HG03135 (cell line): ENCODE measurements around the gene SYNDIG1.

Experiments
- ATAC-seq: cut with Tn5 transposase; IDR thresholded peaks from one replicate; pipeline ENCODE4 v1.9.1; 2021; ENCODE audit warnings: mild to moderate bottlenecking, moderate library complexity; ENCODE audit not compliant: unreplicated experiment

Gene SYNDIG1

DNA sequence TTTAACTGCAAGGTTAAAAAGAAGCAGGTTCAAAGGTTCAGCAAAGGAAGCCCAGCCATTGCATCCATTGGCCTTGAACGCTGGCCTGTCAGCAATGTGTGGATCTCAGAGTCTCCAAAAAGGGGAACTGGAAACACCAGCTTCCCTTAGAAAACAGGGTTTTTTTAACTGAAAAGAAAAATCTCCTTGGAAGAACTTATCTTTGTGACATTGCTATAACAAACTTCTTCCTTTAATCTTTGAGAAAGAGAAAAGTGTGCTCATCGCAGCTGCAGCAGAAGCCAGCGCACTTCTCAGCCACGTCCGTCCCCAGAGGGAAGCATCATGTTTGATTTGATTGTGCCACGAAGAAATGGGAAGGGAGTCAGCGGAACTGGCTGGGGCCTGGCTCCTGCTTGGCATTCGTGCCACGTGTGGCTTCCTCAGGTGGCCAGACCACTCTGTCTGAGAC, 215.0 kb downstream of the SYNDIG1 start:
- ATAC-seq: no peak

DNA sequence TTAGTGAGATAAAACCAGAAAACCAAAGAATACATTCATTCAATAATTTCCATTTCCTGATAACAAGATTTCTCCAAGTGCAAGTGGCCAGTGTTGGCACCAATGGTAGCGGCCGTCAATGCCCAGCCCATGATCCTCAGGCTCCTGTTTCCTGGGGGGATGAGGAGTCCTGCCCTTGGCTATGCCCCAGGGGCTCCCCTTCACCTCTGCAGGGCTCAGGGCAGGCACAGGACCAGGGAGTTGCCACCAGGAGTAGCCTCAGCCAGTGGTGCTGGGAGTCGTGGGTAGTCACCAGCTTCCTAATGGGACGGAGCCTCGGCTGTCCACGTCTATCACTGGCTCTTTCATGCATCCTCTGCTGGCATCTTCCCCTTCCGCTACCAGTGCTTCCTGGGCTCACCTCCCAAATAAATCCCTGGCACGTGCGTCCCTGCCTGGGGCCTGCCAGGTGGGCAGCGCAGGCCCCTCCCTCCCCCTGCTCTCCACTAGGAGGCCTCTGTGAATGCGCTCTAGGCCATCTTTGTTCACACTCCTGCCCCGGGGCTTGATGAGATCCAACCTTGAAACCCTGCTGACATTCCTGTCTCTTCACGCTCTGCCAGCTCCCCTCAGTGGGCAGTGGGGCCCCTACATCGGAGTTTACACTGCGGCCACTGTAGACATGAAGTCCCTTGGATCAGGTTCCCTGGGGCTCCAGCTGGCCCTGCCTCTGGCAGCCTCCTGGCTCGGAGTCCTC, 215.7 kb downstream of the SYNDIG1 start:
- ATAC-seq: no peak

DNA sequence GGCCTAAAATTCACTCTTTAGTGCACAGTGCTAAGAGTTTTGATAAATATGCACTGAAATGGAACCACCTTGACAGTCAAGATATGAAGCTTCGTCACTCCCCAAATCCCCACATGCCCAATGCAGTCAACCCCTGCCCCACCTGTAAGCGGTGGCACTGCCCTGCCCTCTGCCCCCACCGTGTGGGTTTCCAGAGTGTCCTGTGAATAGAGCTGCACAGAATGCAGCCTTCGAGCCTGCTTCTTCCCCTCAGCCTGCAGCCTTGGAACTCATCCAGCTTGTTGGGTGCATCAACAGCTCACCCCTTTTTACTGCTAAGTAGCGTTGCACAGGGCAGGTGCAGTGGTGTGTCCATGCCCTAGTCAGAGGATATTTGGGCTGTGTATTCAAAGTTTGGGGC, 216.3 kb downstream of the SYNDIG1 start:
- no peak for ATAC-seq

DNA sequence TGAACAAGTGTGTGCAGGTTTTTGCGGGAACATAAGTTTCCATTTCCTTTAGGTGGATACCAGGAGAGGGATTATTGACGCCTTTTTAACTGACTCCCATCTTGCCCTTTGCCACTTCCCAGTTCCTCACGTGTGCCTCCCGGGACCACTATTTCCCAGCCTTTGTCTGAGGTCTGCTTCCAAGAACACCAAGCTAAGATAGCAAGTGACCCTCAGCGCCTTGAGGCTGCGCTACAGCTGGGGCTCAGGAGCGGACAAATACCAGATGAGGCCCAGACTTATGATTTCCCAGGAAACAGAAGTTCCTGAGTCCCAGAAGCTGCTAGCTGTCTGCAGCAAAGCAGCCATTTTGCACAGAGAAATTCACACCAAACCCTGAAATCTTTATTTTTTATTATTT, 216.7 kb downstream of the SYNDIG1 start:
- ATAC-seq: no peak

DNA sequence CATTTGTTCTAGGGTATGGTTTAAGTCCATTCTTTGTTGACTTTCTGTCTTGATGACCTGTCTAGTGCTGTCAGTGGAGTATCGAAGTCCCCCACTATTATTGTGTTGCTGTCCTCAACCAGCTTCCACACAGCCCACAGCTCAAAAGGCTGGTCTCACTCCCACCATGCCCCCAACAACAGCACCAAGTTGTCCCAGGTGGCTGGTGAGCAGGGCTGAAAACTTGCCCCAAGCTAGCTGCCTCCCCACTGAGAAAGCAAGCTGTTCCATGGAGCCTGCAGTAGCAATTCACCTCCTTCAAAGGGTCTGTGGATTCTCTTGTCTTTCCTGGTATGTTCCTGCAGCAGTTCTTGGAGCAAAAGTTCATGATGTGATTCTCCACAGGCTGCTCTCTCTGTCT, 221.0 kb downstream of the SYNDIG1 start:
- ATAC-seq: no peak

DNA sequence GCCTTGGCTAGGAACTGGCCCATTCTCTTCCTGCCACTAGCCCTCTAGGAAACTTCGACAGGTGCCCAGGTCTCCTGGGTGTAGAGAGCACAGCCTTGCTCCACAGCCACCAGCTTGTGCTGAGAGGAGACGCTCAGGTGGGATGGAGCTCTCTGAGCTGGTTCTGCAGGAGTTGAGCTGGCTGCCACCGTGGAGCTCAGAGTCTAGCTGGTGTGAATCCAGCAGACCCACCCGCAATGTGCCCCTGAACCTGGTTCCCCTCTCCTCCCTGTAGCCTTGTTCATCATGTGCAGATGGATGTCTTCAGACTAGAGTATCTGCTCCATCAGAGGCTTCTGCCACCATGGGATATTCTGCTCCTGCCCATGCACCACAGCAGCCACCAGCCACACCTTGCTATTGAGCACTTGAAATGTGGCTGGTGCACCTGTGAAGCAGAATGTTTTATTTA, 222.5 kb downstream of the SYNDIG1 start:
- ATAC-seq: no peak

DNA sequence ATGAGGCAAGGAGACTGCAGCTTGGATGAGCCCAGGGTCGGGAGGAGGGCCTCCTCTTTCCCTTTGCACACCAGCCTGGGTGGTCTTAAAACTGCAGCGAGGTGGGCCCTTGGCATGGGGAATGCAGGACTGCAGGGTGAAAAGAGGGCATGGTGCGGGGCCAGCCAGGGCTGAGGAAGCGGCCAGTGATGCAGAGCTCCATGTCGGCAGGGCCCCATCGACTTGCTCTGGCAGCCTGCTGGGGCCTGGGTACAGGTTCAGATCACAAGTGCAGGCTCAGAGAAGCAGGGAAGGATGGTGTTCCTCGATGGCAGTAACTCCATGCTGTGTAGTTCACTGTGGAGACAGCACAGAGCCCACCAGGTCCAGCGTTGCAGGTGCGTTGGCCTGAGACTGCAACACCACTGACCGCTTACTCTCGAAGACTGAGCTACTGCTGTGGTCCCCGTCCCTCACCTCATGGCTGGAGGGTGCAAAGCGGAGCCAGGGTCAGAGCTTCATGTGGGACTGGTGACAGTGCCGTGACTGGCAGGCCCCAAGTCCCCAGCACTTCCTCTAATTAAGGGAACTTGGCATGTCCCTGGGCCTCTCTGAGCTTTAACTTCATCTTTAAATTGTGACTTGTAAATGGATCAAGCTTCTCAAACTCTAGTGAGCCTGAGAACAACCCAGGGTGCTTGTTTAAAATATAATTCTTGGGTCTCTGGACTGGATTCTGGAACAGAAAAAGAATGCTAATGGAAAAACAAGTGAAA, 223.2 kb downstream of the SYNDIG1 start:
- ATAC-seq: no peak

DNA sequence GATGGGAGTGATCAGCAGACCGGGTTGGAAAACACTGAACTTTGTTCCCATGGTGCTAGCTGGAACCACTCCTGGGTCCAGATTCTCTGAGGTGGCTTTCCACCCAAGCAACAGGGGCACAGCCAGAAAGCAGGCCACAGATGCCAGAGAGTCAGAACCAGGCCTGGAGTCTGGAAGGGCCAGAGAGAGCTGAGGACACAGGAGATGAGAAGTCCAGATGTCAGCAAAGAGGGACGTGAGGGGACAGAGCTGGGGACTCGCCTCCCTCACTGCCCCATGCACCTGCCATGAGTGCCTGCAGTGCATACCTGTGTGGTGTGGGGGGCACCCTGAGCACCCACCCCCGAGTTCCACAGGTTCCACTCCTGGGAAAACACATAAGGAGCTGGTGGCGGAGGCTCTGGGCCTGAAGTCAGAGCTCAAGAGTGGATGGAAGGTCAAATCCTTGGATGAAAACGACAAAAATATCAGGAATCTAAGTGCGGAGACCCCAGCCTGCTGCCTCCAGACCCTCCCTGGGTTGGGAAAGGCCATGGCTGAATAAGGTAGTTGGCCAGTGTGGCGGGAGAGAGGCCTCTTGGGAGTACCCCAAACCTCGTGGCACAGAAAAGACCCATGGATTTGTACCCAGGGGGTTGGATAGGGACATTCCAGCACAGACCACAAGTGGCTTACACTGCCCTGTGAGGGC, 224.2 kb downstream of the SYNDIG1 start:
- no peak for ATAC-seq

DNA sequence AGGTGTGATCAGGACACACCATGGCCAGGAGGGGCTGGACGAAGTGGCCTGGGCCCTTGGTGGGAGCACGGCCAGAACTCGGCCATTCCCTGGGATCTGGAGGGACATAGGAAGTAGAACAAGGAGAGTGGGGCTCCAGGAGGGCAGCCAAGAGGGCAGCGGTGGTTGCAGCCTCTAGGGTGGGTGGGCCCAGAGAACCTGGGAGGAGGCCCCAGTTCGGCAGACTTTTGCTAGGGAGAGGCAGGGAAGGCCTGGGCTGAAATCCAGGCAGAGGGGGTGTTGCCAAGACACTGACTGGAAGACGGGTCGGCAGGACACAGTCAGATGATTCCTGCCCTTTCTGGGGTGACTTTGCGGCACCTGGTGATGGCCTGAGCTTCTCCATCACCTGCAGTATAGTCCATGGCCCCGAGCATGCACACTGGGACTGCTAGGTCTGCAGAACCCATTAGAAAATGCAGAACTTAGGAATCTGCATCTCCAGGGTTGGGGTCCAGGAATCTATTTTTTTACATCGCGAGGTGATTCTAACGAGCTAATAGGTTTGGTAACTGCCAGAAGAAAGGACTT, 224.8 kb downstream of the SYNDIG1 start:
- no peak for ATAC-seq

DNA sequence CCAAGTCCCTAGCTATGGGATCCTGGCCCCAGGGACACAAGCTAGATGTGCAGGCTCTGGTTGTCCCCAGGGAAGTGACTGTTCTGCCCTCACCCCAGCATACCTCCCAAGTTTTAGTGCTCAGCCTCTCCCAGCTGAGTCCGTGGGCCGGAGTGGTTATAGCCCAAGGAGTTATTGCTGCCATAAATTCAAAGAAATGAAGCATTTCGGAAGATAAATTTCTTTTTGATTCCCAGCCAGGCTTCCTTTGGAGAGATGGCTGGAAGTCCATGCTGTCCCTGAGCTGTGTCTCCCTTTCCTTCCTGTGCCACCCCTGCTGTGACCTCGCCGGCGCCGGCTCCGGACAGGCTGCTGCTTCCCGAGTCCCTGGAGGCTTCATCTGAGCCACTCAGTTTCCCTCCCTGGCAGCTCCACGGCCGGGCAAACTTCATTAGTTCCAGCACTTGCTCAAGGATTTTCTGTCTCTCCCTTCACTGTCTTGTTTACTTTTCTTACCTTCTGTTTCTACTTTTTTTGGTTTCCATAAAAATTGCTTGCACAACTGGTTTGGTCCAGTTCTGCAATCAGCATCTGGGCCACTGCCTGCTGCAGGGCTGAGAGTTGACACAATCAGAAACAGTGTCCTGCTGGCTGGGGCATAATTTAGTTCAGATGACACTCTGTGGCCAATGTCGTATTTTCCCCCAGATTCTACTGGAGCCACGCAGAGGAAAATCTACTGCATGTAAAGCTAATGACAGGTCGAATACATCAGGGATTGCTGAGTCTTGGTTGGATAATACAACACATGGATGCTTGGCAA, 225.5 kb downstream of the SYNDIG1 start:
- ATAC-seq: no peak

DNA sequence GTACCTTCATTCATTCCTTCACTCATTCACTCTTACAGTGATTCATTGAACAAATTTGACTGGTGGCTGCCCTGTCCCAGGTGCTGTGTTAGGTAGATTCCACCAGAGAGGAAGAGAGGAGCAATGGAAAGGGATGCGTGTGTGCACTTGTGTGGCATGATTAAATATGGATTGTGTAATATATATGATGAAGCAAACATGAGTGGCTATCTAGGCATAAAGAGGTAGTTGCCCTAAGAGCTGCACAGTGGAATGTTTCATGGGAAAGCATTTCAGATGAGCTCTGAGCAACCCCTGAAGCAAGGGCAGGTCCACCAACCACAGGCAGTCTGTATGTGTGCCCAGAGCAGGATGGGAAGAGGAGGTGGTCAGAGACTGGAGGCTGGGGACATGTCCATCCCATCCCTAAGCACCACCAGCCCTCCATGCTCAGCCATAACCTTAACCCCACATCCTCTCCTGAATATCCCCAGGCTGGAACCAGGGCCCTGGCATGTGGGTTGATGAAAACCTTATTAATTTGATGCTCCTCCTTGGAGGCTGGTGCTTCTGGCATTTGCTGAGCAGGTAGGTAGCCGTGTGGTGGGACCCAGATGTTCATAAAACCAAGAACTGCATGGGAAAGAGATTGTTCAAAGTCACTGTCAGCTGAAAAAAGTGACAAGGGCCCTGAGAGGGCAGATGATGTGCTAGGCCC, 226.2 kb downstream of the SYNDIG1 start:
- no peak for ATAC-seq

DNA sequence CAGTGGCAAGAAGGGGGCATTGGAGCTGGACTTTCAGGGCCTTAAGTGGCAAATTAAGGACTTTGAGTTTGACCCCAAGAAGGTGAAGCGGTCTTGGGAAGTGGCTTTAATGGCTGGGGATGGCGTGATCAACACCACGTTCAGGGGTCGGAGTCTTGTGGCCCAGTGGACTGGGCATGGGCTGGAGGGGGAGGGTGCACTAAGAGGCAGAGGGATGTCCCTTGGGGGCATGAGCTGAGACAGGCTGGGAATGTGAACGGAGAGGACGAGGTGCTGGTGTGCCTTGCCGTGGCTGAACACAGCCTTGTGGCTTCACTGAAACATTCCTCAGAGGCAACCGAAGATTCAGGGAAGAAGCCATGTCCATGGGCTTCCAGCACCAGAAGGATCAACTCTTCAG, 227.0 kb downstream of the SYNDIG1 start:
- ATAC-seq: no peak

DNA sequence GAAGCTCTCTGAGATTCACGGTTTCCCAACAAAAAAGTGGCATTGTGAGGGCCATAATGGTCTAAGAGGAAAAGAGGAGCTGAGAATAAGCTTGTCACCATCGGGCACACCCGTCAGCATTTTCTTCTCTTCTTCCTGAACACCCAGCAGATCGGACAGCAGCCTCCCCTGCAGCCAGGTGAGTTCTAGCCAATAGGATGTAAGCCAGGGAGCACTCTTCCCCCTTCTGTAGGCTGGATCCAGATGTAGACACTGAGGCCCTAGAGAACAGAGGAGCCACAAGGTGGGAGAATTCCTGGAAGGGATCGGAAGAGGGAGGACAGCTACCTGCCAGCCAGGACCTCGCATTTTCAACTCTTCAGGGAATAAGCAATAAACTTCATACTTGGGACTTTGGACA, 228.0 kb downstream of the SYNDIG1 start:
- no peak for ATAC-seq

DNA sequence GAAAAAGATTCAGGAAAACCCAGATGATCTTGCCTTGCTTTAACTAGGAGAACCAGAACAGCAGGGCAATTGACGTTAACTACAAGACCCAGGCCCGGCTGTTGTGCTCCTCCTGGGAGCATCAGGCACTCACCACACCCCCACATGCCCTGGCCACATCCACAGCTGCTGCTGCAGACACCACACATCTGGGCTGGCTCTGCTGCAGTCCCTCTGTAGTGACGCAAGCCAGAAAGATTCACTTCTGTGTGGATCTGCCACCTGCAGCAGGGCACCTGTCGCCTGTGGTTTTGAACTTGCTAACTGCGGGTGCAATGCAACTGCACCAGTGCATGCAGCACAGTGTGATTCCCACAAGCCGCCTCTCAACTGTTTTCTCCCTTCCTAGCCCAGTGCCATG, 228.8 kb downstream of the SYNDIG1 start:
- ATAC-seq: no peak

DNA sequence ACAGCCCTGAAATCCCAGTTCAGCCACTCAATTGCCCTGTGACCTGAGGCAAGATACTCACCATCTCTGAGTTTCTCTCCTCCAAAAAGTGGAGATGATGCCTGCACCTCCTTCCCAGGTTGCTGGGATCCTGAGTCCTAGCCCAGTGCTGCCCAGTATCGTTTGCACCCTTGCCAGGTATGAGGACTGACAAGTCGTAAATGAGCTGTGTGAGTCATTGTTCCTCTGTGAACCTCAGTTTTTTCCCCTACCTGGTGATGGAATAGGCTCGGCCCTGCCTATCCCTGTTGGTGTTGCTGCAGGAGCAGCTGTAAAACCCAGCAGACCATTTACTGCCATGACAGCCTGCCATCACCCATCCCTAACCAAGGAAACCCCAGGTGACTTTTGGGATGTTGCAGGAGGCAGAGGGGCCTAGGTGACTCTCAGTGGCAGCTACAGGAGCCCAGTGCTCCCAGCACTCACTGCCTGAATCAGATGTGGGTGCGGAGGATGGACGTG, 229.3 kb downstream of the SYNDIG1 start:
- ATAC-seq: no peak

DNA sequence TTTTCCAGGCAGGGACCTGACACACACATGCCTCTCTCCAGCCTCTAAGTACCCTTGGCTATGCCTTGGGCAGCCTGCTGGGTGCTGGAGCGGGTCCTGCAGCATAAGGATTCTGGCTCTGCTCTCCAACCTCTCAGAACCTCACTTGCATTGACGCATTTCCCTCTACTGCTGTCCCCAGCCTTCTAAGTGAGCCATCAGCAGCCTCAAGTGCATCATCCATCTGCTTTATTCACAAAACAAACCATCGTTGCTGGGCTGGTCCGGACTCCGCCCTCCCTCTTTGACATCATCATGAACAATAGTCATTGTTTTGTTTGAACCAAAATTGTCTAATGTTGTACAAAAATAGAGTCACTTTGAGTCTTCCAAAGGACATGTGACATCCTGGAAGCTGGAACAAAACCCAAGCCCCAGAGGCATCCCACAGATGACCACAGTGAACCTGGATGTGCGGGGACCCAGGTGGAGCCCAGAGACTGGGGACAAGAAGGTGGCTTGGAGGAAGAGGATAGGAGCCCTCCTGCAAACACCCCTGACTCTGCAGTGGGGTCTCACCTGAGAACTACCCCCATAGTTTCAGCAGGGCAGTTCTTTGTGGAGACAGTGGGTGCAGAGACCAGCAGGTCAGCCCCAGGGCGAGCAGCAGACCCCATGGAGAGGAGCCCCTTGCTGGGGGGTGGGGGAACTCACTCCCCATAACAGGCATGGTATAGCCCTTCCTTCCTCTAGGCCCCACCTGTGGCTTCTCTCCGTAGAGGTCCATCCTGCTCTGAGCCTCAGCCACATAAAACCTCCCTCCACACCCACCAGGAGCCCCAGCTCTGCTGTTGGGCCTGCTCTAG, 230.1 kb downstream of the SYNDIG1 start:
- ATAC-seq: no peak

DNA sequence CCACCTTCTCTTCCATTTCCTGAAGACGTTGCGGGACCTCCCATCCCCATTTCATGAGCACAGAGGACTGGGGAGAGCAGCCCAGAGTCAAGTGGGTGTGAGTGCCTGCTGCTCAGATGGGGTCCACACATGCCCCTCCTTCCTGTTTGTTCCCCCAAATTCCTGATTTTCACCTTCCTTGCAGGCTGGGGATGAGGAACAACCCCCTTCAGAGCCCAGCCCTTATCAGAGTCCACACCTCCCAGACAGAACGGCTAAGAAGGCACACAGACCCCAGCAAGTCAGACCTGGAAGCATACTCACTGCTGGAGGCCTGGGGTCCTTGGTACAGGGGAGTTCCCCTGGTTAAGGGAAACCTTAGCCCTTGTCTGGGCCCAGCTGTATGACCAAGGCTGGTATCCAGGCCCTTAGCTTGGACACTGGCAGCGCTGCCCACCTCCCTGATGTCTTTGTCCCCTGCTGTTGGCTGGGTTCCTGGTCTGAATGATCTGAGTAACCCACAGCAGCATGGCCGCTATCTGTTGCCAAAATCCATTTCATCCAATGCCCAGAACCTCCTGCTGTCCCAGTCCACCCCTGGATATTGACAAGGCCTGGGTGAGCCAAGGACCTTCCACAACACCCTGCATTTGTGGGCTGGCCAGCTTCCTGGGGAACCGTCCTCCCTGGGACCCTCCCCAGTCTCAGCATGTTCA, 230.9 kb downstream of the SYNDIG1 start:
- no peak for ATAC-seq

DNA sequence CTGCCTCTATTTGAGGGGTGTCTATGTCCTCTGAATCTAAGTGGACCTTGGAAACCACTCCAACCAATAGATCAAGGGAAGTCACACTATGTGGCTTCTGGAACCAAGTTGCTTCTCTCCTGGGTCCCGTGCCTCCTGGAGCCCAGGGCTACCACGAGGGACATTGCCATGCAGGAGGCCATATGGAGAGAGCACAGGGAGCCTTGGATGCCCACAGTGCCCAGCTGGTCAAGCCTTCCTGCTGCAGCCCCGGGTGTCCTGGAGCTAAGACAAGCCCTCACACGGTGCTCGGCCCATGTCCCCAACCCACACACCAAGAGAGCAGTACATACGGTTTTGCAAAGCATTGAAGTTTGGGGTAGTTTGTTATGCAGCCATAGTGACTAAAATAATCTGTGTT, 231.6 kb downstream of the SYNDIG1 start:
- ATAC-seq: no peak
